NT2/D1 (cell line): ENCODE results near the gene SOWAHC.

ENCODE experiments used
- SUZ12 ChIP-seq: IDR thresholded peaks from 2 replicates; pipeline ENCODE4 v1.6.1; 2011; ENCODE audit not compliant: insufficient read length, insufficient read depth; ENCODE audit errors: extremely low read depth
- YY1 ChIP-seq: IDR thresholded peaks from 2 replicates; pipeline ENCODE4 v1.6.1; 2011; ENCODE audit not compliant: insufficient read length, insufficient read depth

- TF ChIP-seq SUZ12 (no peak), YY1 (no peak)
These were observed 2.0 kb downstream of the SOWAHC start for GRCh38 chr2:109616184-109616583.
